B cell (primary cell): ENCODE data around the gene GOSR2.

Experiments used
- EZH2 ChIP-seq: IDR thresholded peaks from 2 replicates; pipeline ENCODE4 v1.6.1; 2012; ENCODE audit warnings: borderline replicate concordance, low read depth, mild to moderate bottlenecking, moderate library complexity, low read length; ENCODE audit not compliant: insufficient read depth, poor library complexity, severe bottlenecking
- TF ChIP-seq, protein P1 (sequence below): fragments of 200-600 bp; IDR thresholded peaks from one replicate; pipeline ENCODE4 v1.8.0; 2022; ENCODE audit warnings: antibody characterized with exemption, mild to moderate bottlenecking

DNA sequence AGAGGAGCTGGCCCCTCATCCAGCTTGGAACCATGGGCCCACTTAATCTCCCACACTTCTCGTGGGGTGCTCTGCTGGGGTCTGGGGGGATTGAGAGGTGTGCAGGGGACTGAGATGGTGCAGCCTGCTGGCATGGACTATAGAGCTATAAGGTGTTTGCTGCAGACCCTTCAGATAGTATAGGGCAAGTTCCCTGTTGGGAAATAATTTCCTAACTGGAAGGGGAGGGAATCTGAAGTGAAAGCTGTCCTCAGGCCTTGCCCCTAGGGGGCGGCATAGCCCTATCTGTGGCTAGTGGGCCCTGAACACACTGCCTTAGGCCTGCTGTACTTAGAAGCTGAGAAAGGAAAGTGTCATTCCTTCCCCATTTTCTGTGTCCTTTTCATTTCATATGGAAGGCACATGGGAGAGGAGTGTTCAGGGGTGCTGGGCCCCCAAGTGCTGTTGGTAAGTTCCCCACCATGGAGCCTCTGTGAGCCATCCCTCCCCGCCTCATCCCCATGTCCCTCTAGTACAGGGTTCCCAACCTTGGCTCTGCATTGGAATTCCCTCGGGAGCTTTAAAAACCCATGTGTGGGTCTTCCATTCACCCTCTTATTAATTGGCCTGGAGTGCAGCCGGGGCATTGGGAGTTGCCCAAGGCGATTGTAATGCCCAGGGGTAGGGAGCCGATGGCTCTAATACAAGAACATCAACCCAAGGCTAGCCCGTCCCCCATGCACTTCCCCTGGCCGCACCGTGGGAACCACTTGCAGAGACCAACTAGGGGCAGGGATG lies 19.7 kb downstream of the GOSR2 start:
- TF ChIP-seq, protein P1, sequence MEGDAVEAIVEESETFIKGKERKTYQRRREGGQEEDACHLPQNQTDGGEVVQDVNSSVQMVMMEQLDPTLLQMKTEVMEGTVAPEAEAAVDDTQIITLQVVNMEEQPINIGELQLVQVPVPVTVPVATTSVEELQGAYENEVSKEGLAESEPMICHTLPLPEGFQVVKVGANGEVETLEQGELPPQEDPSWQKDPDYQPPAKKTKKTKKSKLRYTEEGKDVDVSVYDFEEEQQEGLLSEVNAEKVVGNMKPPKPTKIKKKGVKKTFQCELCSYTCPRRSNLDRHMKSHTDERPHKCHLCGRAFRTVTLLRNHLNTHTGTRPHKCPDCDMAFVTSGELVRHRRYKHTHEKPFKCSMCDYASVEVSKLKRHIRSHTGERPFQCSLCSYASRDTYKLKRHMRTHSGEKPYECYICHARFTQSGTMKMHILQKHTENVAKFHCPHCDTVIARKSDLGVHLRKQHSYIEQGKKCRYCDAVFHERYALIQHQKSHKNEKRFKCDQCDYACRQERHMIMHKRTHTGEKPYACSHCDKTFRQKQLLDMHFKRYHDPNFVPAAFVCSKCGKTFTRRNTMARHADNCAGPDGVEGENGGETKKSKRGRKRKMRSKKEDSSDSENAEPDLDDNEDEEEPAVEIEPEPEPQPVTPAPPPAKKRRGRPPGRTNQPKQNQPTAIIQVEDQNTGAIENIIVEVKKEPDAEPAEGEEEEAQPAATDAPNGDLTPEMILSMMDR, result peak; percentile 80
- no peak for TF ChIP-seq EZH2
